ENCODE measurements around the gene PRRG3. TPM values are rescaled to one million over a fixed set of nuclear protein-coding genes. Genes with fewer than 3 reads are reported as not detected.

Gene PRRG3
- total and polyA plus RNA-seq, 9 of the 15 experiments (the other 6 are each of a cell fraction or from before 2014, with no cell fraction given): not detected

GRCh38 chrX:151698485-151698884 lies 3.2 kb downstream of the PRRG3 start:
- TF ChIP-seq ZNF696 (CRISPR knock-in tag; conservative IDR thresholded peaks at IDR 0.05) (no peak), ATF3 (IDR thresholded peaks at IDR 0.05) (no peak), ATF3 (CRISPR knock-in tag; conservative IDR thresholded peaks at IDR 0.05) (no peak), ZNF12 (CRISPR knock-in tag; IDR thresholded peaks at IDR 0.05) (no peak), TBP (optimal IDR thresholded peaks at IDR 0.05; ENCODE audit: low read depth, low read length) (no peak), MYNN (IDR thresholded peaks at IDR 0.05) (no peak), MYNN (CRISPR knock-in tag; IDR thresholded peaks at IDR 0.05) (no peak), SMARCA5 (IDR thresholded peaks at IDR 0.05) (no peak)
- H2AFZ ChIP-seq (ENCODE audit: low read depth, low read length): no peak overlapping the region
- no peaks in the 10 kb centered on the region; a peak in 1 of 5 replicates for H3K4me1 ChIP-seq (replicated peaks in 1 of 2; ENCODE audit: control insufficient read depth in 2 of 2, insufficient read depth in 2 of 2, low read length in 2 of 2)
- intact Hi-C loops (cut with micrococcal nuclease) (no loop called here), in situ Hi-C loops (cut with MboI) (loop anchor here (25.0 kb wide), 1 partner anchor 936 kb away; no protein-coding TSS in a partner anchor)
- no peaks in the 10 kb centered on the region for H3K79me2 ChIP-seq (ENCODE audit: control insufficient read depth, insufficient read depth, low read length)
- FAIRE-seq: no peak
- H3K4me2 ChIP-seq (ENCODE audit: insufficient read depth, low read length): no peak overlapping the region
- no peak for ATAC-seq
- no peak overlapping the region for H3K27ac ChIP-seq (ENCODE audit: extremely low read depth, low read depth, low read length)
- H3K27me3 ChIP-seq (ENCODE audit: control insufficient read depth in 2 of 2, insufficient read depth in 2 of 2, low read length in 2 of 2): peaks cover 3 to 60% of the 10 kb centered on the region in 2 experiments; a peak in 3 of 5 replicates
- no peaks in the 10 kb centered on the region for H3K9me1 ChIP-seq (ENCODE audit: control insufficient read depth, insufficient read depth, low read length)
- POLR2A ChIA-PET: no interaction called here
- H3K9me3 ChIP-seq (replicated peaks; ENCODE audit: control insufficient read depth, insufficient read depth, low read depth, low read length): no peaks in the 10 kb centered on the region
- no peaks in the 10 kb centered on the region for H4K20me1 ChIP-seq (replicated peaks; ENCODE audit: control insufficient read depth, insufficient read depth, low read length)
- DNase-seq (ENCODE audit: extremely low read depth in 1 of 4, low spot score in 3 of 4): no peak
- no TSS peak for BruUV-seq (replicated peaks)
- WGBS (ENCODE audit: insufficient coverage, low coverage, missing lambda C conversion rate): 7% methylated on average over 6 of the region's 6 CpGs
- CTCF ChIA-PET (ENCODE audit: low intra/inter-chr PET ratio): no interaction called here
- no peaks in the 10 kb centered on the region for H3K36me3 ChIP-seq (ENCODE audit: control insufficient read depth, insufficient read depth, low read length)
- H3K9ac ChIP-seq (ENCODE audit: insufficient read depth in 1 of 2, low read depth in 2 of 2, low read length in 2 of 2): no peak overlapping the region
- H3K4me3 ChIP-seq: no peak overlapping the region

Data from K562 (cell line).